Omental fat pad (tissue), 4 donors: ENCODE data around the gene ANKRD29. TPM values are rescaled to one million over a fixed set of nuclear protein-coding genes. Genes with fewer than 3 reads are reported as not detected.

ENCODE experiments used
- ATAC-seq: fragments of 150-250 bp; one replicate; pipeline ENCODE4 v1.9.1; 2016; ENCODE audit warnings: mild to moderate bottlenecking, moderate library complexity; ENCODE audit not compliant: low FRiP score
- DNase-seq: peaks from one replicate; pipeline ENCODE4 v3.0.0-alpha.2; 2019; ENCODE audit warnings: low spot score
- CTCF ChIP-seq, 3 donors: fragments of 450-650 bp; IDR thresholded peaks; one replicate each; pipeline ENCODE4 v1.5.1; 2016 to 2017; ENCODE audit warnings: antibody characterized with exemption in 3 of 3, mild to moderate bottlenecking in 3 of 3, moderate library complexity in 2 of 3
- total RNA-seq, 4 donors: library from RNA; depleted of rRNA; stranded (reverse); fragments of >200 nt; gene quantifications; one replicate each; pipeline ENCODE4 v1.1.0, GENCODE V29; 2016

The ANKRD29 gene
- total RNA-seq, 4 donors from 2014 or later, result 8.1 to 51.9 (median 15.3) TPM

- ATAC-seq (no peak), DNase-seq (no peak)
- TF ChIP-seq CTCF (IDR thresholded peaks at IDR 0.05), result no peak
These were observed 42.1 kb upstream of the ANKRD29 start for GRCh38 chr18:23704806-23705205.

GRCh38 chr18:23703987-23704384, 41.3 kb upstream of the ANKRD29 start:
- TF ChIP-seq CTCF (IDR thresholded peaks at IDR 0.05), result no peak
- no peak for ATAC-seq
- DNase-seq, result no peak

- peak in 1 of 3 donors; percentile 23 for TF ChIP-seq CTCF (IDR thresholded peaks at IDR 0.05)
- peak; percentile 87 for ATAC-seq
- DNase-seq, result no peak
These were observed 40.6 kb upstream of the ANKRD29 start for GRCh38 chr18:23703057-23703986.

GRCh38 chr18:23702606-23703005, 39.9 kb upstream of the ANKRD29 start:
- DNase-seq (no peak), ATAC-seq (no peak)
- TF ChIP-seq CTCF (IDR thresholded peaks at IDR 0.05), result no peak

GRCh38 chr18:23701544-23702064, 38.9 kb upstream of the ANKRD29 start:
- DNase-seq, result no peak
- no peak for TF ChIP-seq CTCF (IDR thresholded peaks at IDR 0.05)
- no peak for ATAC-seq

GRCh38 chr18:23701017-23701416, 38.3 kb upstream of the ANKRD29 start:
- DNase-seq (no peak), ATAC-seq (no peak)
- no peak for TF ChIP-seq CTCF (IDR thresholded peaks at IDR 0.05)
